ENCODE results near the gene HCST. TPM values are rescaled to one million over a fixed set of nuclear protein-coding genes. Genes with fewer than 3 reads are reported as not detected.

HCST gene
- total and polyA plus RNA-seq, 2 of the 4 experiments (the other 2 are of a cell fraction): 1.5 TPM; not detected in 1

DNA sequence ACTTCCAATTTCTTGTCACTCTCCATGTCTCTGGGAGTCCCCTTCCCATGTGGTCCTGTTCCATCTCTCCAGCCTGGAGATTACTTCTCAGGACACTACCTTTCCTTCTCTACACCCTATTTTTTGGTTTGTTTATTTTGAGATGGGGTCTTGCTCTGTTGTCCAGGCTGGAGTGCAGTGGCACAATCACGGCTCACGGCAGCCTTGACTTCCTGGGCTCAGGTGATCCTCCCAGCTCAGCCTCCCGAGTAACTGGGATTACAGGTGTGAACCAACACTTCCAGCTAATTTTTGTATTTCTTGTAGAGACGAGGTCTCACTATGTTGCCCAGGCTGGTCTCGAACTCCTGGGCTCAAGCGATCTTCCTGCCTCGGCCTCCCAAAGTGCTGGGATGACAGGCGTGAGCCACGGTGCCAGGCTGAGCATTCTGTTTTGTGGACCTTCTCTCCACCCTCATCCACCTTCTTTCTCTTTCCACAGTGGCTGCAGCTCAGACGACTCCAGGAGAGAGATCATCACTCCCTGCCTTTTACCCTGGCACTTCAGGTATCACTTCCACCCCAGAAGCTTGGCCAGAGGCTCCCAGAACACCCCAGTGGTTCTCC lies 644 bp downstream of the HCST start (continued):
- TF ChIP-seq, protein P1, sequence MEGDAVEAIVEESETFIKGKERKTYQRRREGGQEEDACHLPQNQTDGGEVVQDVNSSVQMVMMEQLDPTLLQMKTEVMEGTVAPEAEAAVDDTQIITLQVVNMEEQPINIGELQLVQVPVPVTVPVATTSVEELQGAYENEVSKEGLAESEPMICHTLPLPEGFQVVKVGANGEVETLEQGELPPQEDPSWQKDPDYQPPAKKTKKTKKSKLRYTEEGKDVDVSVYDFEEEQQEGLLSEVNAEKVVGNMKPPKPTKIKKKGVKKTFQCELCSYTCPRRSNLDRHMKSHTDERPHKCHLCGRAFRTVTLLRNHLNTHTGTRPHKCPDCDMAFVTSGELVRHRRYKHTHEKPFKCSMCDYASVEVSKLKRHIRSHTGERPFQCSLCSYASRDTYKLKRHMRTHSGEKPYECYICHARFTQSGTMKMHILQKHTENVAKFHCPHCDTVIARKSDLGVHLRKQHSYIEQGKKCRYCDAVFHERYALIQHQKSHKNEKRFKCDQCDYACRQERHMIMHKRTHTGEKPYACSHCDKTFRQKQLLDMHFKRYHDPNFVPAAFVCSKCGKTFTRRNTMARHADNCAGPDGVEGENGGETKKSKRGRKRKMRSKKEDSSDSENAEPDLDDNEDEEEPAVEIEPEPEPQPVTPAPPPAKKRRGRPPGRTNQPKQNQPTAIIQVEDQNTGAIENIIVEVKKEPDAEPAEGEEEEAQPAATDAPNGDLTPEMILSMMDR (conservative IDR thresholded peaks at IDR 0.05; ENCODE audit: low read depth, low read length): no peak

DNA sequence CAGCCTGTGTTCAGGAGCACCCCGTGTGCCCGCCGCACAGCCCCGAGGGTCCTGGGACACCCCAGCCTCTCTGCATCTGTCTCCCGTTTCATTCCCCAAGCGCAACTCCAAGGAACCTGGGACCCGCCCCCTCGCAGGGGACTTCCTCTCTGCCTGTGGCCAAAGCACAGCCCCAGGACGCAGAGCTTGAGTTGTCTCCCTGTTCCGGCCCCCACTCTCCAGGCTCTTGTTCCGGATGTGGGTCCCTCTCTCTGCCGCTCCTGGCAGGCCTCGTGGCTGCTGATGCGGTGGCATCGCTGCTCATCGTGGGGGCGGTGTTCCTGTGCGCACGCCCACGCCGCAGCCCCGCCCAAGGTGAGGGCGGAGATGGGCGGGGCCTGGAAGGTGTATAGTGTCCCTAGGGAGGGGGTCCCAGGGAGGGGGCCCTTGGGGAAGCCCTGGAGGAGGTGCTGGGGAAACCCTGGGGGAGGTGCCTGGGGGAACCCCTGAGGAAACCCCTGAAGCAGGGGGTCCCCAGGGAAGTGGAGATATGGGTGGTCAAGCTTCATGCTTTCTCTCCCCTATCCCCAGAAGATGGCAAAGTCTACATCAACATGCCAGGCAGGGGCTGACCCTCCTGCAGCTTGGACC lies 1.3 kb downstream of the HCST start:
- H2AFZ ChIP-seq (replicated peaks; ENCODE audit: low read length, poor library complexity): peak overlapping the region; percentile 89
- dilution Hi-C loops (cut with HindIII; ENCODE audit: low sequenced_read_pairs, unreplicated experiment): no loop called here
- H3K36me3 ChIP-seq (ENCODE audit: control insufficient read depth, insufficient read depth, low read length): no peaks in the 10 kb centered on the region
- H3K4ac ChIP-seq (ENCODE audit: low read depth, low read length): peak overlapping the region; percentile 93
- peak overlapping the region; percentile 80; the same call in 1 of the 3 replicates for H2BK15ac ChIP-seq (ENCODE audit: low read depth, low read length)
- ChIA-PET CTCF (no interaction called here), POLR2A (ENCODE audit: unreplicated experiment) (no interaction called here)
- peak overlapping the region; percentile 25 for H3K4me2 ChIP-seq (ENCODE audit: low read depth, low read length)
- 11% methylated on average over 12 of the region's 24 CpGs; no CpG with 5 or more reads in 1 of the 2 experiments for WGBS, 2 experiments (ENCODE audit: extremely low coverage in 2 of 2, insufficient read length in 1 of 2)
- H3K9ac ChIP-seq (ENCODE audit: low read depth, low read length): peak overlapping the region; percentile 58
- peak overlapping the region; percentile 83 for H2BK120ac ChIP-seq (ENCODE audit: low read depth, low read length)
- H3K23ac ChIP-seq (ENCODE audit: low read depth, low read length): no peak overlapping the region; the same call in 1 of the 2 replicates
- H4K91ac ChIP-seq (ENCODE audit: insufficient read depth, low read depth, low read length): peak overlapping the region; percentile 91
- peaks cover 22% of the 10 kb centered on the region for H3K9me1 ChIP-seq (ENCODE audit: insufficient read depth, low read length)
- peaks cover 3 to 15% of the 10 kb centered on the region in 2 experiments; a peak in 3 of 4 replicates for H3K79me1 ChIP-seq (ENCODE audit: low read depth in 1 of 2, low read length in 2 of 2)
- H3K4me3 ChIP-seq (ENCODE audit: insufficient read depth, low read depth, low read length): no peak overlapping the region
- peak overlapping the region; percentile 16 for H2BK20ac ChIP-seq (ENCODE audit: low read depth, low read length)
- H3K14ac ChIP-seq (replicated peaks; ENCODE audit: low read depth, low read length): 0 out of 2 replicates have a peak overlapping the region, but pooled peaks have one; percentile 87
- in situ Hi-C loops (cut with MboI; ENCODE audit: low sequenced_read_pairs): no loop called here
- peak overlapping the region; percentile 72 for H3K27ac ChIP-seq (ENCODE audit: insufficient read depth, low read length)
- H2AK5ac ChIP-seq (ENCODE audit: low read depth, low read length): peak overlapping the region; percentile 91
- H3K9me3 ChIP-seq (ENCODE audit: control insufficient read depth, insufficient read depth, low read length): no peaks in the 10 kb centered on the region
- peak overlapping the region; percentile 26 for H3K18ac ChIP-seq (ENCODE audit: low read depth, low read length)
- H3K4me1 ChIP-seq (ENCODE audit: control insufficient read depth, insufficient read depth, low read length): peaks cover 31% of the 10 kb centered on the region
- peak overlapping the region; percentile 93 for H4K5ac ChIP-seq (ENCODE audit: low read depth, low read length)
- H3K27me3 ChIP-seq (ENCODE audit: control insufficient read depth, insufficient read depth, low read length): no peaks in the 10 kb centered on the region
- no peaks in the 10 kb centered on the region for H4K20me1 ChIP-seq (ENCODE audit: insufficient read depth, low read length)
- peak overlapping the region; percentile 21 for H2AK9ac ChIP-seq (replicated peaks; ENCODE audit: low read depth, low read length, poor library complexity)
- no peak overlapping the region for H3K56ac ChIP-seq (ENCODE audit: extremely low read depth, insufficient read depth, low read length)
- no TSS peak for BruUV-seq (replicated peaks)
- H4K8ac ChIP-seq (ENCODE audit: low read depth in 2 of 2, low read length in 2 of 2): peak overlapping the region; percentile 77 to 98
- peak; percentile 30 for ATAC-seq (ENCODE audit: low read depth)
- TF ChIP-seq POLR2A (IDR thresholded peaks at IDR 0.05; ENCODE audit: low read depth, low read length) (no peak), MAZ (IDR thresholded peaks at IDR 0.05; ENCODE audit: borderline replicate concordance, low read depth, low read length) (peak; percentile 92)
- peak overlapping the region; percentile 59 for H2BK5ac ChIP-seq (ENCODE audit: low read depth, low read length, poor library complexity, severe bottlenecking)
- intact Hi-C loops (cut with micrococcal nuclease): no loop called here
- peak; percentile 73 for DNase-seq

Data from IMR-90 (cell line).